Measurements from ENCODE around the gene SEMA4A. TPM values are rescaled to one million over a fixed set of nuclear protein-coding genes. Genes with fewer than 3 reads are reported as not detected.

The SEMA4A gene
- total and polyA plus RNA-seq, 9 of the 15 experiments (the other 6 are each of a cell fraction or from before 2014, with no cell fraction given): 0.04 to 1.7 (median 0.45) TPM

- TF ChIP-seq FOXP4 (CRISPR knock-in tag; IDR thresholded peaks at IDR 0.05; ENCODE audit: borderline replicate concordance): no peak
- no peak for TF ChIP-seq FOXA1 (IDR thresholded peaks at IDR 0.05; ENCODE audit: borderline replicate concordance)
- no peak for TF ChIP-seq MED1 (CRISPR knock-in tag; IDR thresholded peaks at IDR 0.05; ENCODE audit: borderline replicate concordance)
- TF ChIP-seq SMARCA5 (IDR thresholded peaks at IDR 0.05): no peak
- TF ChIP-seq ZNF780A (CRISPR knock-in tag; IDR thresholded peaks at IDR 0.05): no peak
- peak; percentile 49; the same call in 1 of the 2 replicates for TF ChIP-seq SMARCE1 (IDR thresholded peaks at IDR 0.05)
- no peak for TF ChIP-seq FOXO4 (CRISPR knock-in tag; IDR thresholded peaks at IDR 0.05)
- TF ChIP-seq ZFP1 (CRISPR knock-in tag; IDR thresholded peaks at IDR 0.05): no peak
- no peak for TF ChIP-seq ETS2 (tag; IDR thresholded peaks at IDR 0.05; ENCODE audit: borderline replicate concordance, poor library complexity, severe bottlenecking)
- no peak for TF ChIP-seq MECOM (CRISPR knock-in tag; IDR thresholded peaks at IDR 0.05)
- peak; percentile 28 for TF ChIP-seq NFRKB (IDR thresholded peaks at IDR 0.05; ENCODE audit: low read depth)
- TF ChIP-seq GTF2F1 (IDR thresholded peaks at IDR 0.05; ENCODE audit: low read depth, low read length): no peak
- TF ChIP-seq IFI16 (CRISPR knock-in tag; IDR thresholded peaks at IDR 0.05): no peak
- no peak for TF ChIP-seq GTF2B (IDR thresholded peaks at IDR 0.05; ENCODE audit: extremely low read depth, insufficient read length)
- TF ChIP-seq SRSF9 (IDR thresholded peaks at IDR 0.05; ENCODE audit: borderline replicate concordance, low read depth, low read length): no peak
- no peak for TF ChIP-seq MXD1 (CRISPR knock-in tag; IDR thresholded peaks at IDR 0.05; ENCODE audit: borderline replicate concordance, poor library complexity, severe bottlenecking)
- no peak for TF ChIP-seq ZNF121 (CRISPR knock-in tag; conservative IDR thresholded peaks at IDR 0.05)
- TF ChIP-seq POLR3G (IDR thresholded peaks at IDR 0.05; ENCODE audit: extremely low read depth, insufficient read length, insufficient replicate concordance): no peak
- no peak; the same call in 1 of the 2 replicates for TF ChIP-seq CC2D1A (IDR thresholded peaks at IDR 0.05)
- no peak for TF ChIP-seq HNRNPLL (IDR thresholded peaks at IDR 0.05; ENCODE audit: low read depth, low read length, poor library complexity, severe bottlenecking)
- TF ChIP-seq TRIM24 (IDR thresholded peaks at IDR 0.05): no peak
- no peak for TF ChIP-seq MCM2 (IDR thresholded peaks at IDR 0.05; ENCODE audit: low read depth)
- TF ChIP-seq ZBTB7A (IDR thresholded peaks at IDR 0.05; ENCODE audit: borderline replicate concordance, control insufficient read depth, low read depth, low read length): peak; percentile 70; the same call in 1 of the 2 replicates
- no peak for TF ChIP-seq ZNF75A (CRISPR knock-in tag; IDR thresholded peaks at IDR 0.05)
- TF ChIP-seq SIN3A (IDR thresholded peaks at IDR 0.05; ENCODE audit: borderline replicate concordance in 2 of 2, control insufficient read depth in 1 of 2, low read depth in 2 of 2, low read length in 2 of 2): peak in 1 of 2 experiments; percentile 69; a peak in 1 of 4 replicates
Measured at GRCh38 chr1:156123356-156124196, 29.8 kb upstream of the SEMA4A start (continued).
